Activated CD8-positive, alpha-beta T cell treated with anti-CD3 and anti-CD28 coated beads, Interleukin-2, amount 10 ng/mL, durations not matched to agents 7 days and 5 days (primary cell): ENCODE measurements around the gene PHRF1. TPM values are rescaled to one million over a fixed set of nuclear protein-coding genes. Genes with fewer than 3 reads are reported as not detected.

Source experiments
- ATAC-seq: fragments of 150-1000 bp; cut with Tn5 transposase; one replicate; pipeline ENCODE4 v1.10.0; 2021; ENCODE audit warnings: moderate library complexity
- CTCF ChIA-PET: fragments of 350-600 bp; sonication (Branson Sonifier 250); formaldehyde crosslinking; loops from one replicate; lab custom pipeline; 2021; ENCODE audit warnings: antibody characterized with exemption; lab: Charles Lee
- POLR2A ChIA-PET: fragments of 350-600 bp; sonication (Branson Sonifier 250); formaldehyde crosslinking; loops from one replicate; lab custom pipeline; 2021; ENCODE audit warnings: antibody characterized with exemption; lab: Charles Lee
- DNase-seq: peaks from one replicate; pipeline ENCODE4 v3.0.0-alpha.2; 2020
- H3K27ac Mint-ChIP-seq: one replicate; pipeline ENCODE4 v1.8.0; 2021; ENCODE audit warnings: mild to moderate bottlenecking, mixed read lengths
- H3K27me3 Mint-ChIP-seq: one replicate; pipeline ENCODE4 v1.8.0; 2021; ENCODE audit warnings: low read depth, mixed read lengths
- H3K36me3 Mint-ChIP-seq: one replicate; pipeline ENCODE4 v1.8.0; 2021; ENCODE audit warnings: low read depth, mixed read lengths
- H3K4me1 Mint-ChIP-seq: one replicate; pipeline ENCODE4 v1.8.0; 2021; ENCODE audit warnings: low read depth, mixed read lengths
- H3K4me3 Mint-ChIP-seq: one replicate; pipeline ENCODE4 v1.8.0; 2021; ENCODE audit warnings: mild to moderate bottlenecking, mixed read lengths
- H3K9me3 Mint-ChIP-seq: one replicate; pipeline ENCODE4 v1.8.0; 2022; ENCODE audit warnings: mixed read lengths; ENCODE audit not compliant: insufficient read depth
- microRNA-seq: library from miRNA; unstranded; fragments of <30 nt; microRNA quantifications from one replicate; pipeline ENCODE4 v1.2.0, GENCODE V29; 2022
- total RNA-seq, 2 experiments: library from RNA; stranded (reverse); gene quantifications; one replicate each; pipeline ENCODE4 v1.2.3, GENCODE V29; 2021

PHRF1 gene
- total RNA-seq, 2 experiments from 2014 or later, result 53.7 to 58.1 TPM

DNA sequence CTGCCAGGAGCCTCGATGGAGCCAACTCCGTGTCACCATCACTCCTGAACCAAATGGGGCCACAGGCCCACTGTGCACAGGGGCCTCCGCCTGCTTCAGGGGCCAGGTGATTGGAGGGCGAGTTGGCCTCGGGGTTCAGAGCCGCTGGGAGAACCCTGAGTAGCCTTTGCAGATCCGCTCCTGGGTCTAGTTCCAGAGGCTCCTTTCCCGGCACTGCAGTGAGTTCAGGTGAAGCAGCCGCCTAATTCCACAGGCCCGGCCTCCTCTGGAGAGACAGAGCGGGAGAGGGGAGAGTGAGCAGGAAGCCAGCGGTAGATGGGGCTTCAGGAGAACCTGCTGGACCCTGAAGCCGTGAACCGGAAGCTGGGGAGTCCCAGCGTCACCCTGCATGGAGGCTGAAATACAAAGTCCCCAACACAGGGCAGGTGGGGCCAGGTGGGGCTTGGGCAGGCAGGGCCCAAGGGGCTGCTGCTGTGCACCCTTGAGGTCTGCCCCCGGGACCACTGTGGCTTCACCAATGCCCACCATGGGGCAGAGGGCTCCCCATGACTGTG is 83.3 kb downstream of the PHRF1 start:
- H3K4me1 Mint-ChIP-seq, result peaks cover 5% of the 10 kb centered on the region
- H3K9me3 Mint-ChIP-seq, result no peaks in the 10 kb centered on the region
- no peak for ATAC-seq
- no peak overlapping the region for H3K27ac Mint-ChIP-seq
- ChIA-PET CTCF (no interaction called here), POLR2A (interaction anchor here (0.7 kb wide), 1 partner anchor 329 kb away, joined by 5 read pairs; no protein-coding TSS in a partner anchor)
- no peak for DNase-seq
- no peaks in the 10 kb centered on the region for H3K27me3 Mint-ChIP-seq
- H3K4me3 Mint-ChIP-seq, result no peak overlapping the region
- H3K36me3 Mint-ChIP-seq, result peaks cover 10% of the 10 kb centered on the region

DNA sequence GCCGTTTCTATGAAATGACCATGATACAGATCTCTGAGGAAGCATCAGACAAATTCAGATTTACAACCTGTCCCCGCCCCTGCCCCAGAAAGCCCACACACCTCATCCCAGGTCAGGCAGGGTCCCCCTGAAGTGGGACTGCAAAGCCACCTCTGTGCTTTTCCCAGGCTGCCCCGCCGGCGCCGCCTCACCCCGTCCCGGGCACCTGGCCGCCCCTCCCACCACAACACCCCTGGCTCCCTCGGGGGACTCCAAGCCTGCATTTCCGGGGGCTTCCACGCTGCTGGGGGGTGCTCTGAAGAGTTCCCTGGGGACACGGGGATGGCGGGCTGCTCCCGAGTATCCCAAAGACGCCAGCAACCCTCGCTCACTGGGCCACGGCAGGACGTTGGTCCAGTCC is 84.0 kb downstream of the PHRF1 start:
- H3K4me3 Mint-ChIP-seq, result no peak overlapping the region
- no peak overlapping the region for H3K27ac Mint-ChIP-seq
- POLR2A ChIA-PET, result interaction anchor here (1.0 kb wide), 1 partner anchor 71 kb away, joined by 3 read pairs; no protein-coding TSS in a partner anchor
- H3K27me3 Mint-ChIP-seq, result no peaks in the 10 kb centered on the region
- H3K36me3 Mint-ChIP-seq, result peaks cover 9% of the 10 kb centered on the region
- H3K4me1 Mint-ChIP-seq, result peaks cover 5% of the 10 kb centered on the region
- no peak for DNase-seq
- no peaks in the 10 kb centered on the region for H3K9me3 Mint-ChIP-seq
- ATAC-seq, result no peak
- CTCF ChIA-PET, result no interaction called here

DNA sequence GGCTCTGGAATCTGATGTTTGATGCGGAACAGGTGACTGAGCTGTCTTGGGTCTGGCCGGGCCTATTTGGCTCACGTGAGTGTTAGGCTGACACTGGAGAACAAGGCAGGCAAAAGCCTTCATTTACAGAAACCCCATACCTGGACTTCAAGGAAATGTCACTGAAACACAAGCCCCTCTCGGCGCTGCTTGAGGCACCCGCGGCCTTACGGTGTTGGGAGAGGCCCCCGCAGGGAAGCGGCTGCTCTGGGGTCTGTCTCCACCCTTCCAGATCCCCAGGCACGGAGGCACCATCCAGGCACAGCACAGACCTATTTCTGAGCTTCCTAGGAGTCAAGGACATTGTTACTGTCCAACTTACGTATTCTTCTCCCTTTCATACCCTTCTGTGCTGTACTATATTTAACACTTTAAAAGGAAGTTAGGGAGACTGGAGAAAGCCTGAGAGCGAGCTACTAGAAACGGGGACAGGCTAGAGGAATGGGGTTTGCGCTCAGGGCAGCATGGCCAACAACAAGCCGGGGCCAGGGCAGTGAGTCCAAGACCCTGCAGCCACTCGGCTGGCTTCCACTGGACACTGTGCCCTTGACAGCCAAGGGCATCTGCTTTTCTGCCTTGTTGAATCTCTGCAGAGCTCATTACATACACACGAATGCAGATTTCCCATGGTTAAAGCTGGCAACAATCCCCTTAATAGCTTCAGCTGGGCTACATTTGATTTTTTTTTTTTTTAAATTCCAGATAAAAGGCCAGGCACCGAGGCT is 84.6 kb downstream of the PHRF1 start:
- H3K27me3 Mint-ChIP-seq, result no peaks in the 10 kb centered on the region
- H3K36me3 Mint-ChIP-seq, result peaks cover 10% of the 10 kb centered on the region
- ChIA-PET CTCF (interaction anchor here (1.1 kb wide), 1 partner anchor 62 kb away, joined by 3 read pairs; no protein-coding TSS in a partner anchor), POLR2A (interaction anchor here (1.0 kb wide), 1 partner anchor 72 kb away, joined by 3 read pairs; no protein-coding TSS in a partner anchor)
- peaks cover 5% of the 10 kb centered on the region for H3K4me1 Mint-ChIP-seq
- DNase-seq, result no peak
- H3K4me3 Mint-ChIP-seq, result no peak overlapping the region
- H3K27ac Mint-ChIP-seq, result no peak overlapping the region
- no peaks in the 10 kb centered on the region for H3K9me3 Mint-ChIP-seq
- ATAC-seq, result no peak

Small RNAs within 50 kb of the gene (microRNA-seq; reads per million reads assigned to microRNA genes)
- 1,989 reads per million, percentile 86 among the genes with 10 or more reads in this experiment for gene MIR210

Other genes starting within 250 kb of the PHRF1 start
- under 1 TPM; 0.26 to 0.52 TPM for gene B4GALNT4, start 207.0 kb upstream of the PHRF1 start, total RNA-seq
- under 1 TPM in 1 of 2 experiments, not detected in 1; 0.13 TPM for gene PKP3, start 182.3 kb upstream of the PHRF1 start, total RNA-seq
- gene SIGIRR, start 161.5 kb upstream of the PHRF1 start, total RNA-seq, result 100 to 1,000 TPM; 160 to 168 TPM
- 10 to 100 TPM; 72.6 to 78.9 TPM for gene ANO9, start 134.5 kb upstream of the PHRF1 start, total RNA-seq
- 10 to 100 TPM; 24.6 to 26.1 TPM for gene PTDSS2, start 126.2 kb upstream of the PHRF1 start, total RNA-seq
- 100 to 1,000 TPM; 104 to 105 TPM for gene RNH1, start 69.2 kb upstream of the PHRF1 start, total RNA-seq
- gene HRAS, start 40.9 kb upstream of the PHRF1 start, total RNA-seq, result 10 to 100 TPM; 58.7 to 68.9 TPM
- 1 to 10 TPM; 1.9 to 2.2 TPM for gene LRRC56, start 38.9 kb upstream of the PHRF1 start, total RNA-seq
- gene LMNTD2, start 15.7 kb upstream of the PHRF1 start, total RNA-seq, result under 1 TPM; 0.34 to 0.81 TPM
- 10 to 100 TPM; 32.2 to 36.1 TPM for gene RASSF7, start 15.5 kb upstream of the PHRF1 start, total RNA-seq
- 100 to 1,000 TPM; 120 to 136 TPM for gene IRF7, start 39.5 kb downstream of the PHRF1 start, total RNA-seq
- gene CDHR5, start 48.5 kb downstream of the PHRF1 start, total RNA-seq, result not detected
- gene SCT, start 50.7 kb downstream of the PHRF1 start, total RNA-seq, result not detected
- under 1 TPM; 0.42 to 0.76 TPM for gene DRD4, start 60.8 kb downstream of the PHRF1 start, total RNA-seq
- 10 to 100 TPM; 34.1 to 36.7 TPM for gene DEAF1, start 118.8 kb downstream of the PHRF1 start, total RNA-seq
- gene TMEM80, start 119.3 kb downstream of the PHRF1 start, total RNA-seq, result 10 to 100 TPM; 27.1 to 29.8 TPM
- 10 to 100 TPM; 13.9 to 15.0 TPM for gene EPS8L2, start 129.8 kb downstream of the PHRF1 start, total RNA-seq
- gene TALDO1, start 171.0 kb downstream of the PHRF1 start, total RNA-seq, result 100 to 1,000 TPM; 278 to 289 TPM
- 10 to 100 TPM; 52.1 to 63.2 TPM for gene GATD1, start 201.0 kb downstream of the PHRF1 start, total RNA-seq
- 1 to 10 TPM in 1 of 2 experiments, under 1 TPM in 1; 0.61 to 1.9 TPM for gene CEND1, start 213.6 kb downstream of the PHRF1 start, total RNA-seq
- 10 to 100 TPM; 51.2 to 56.4 TPM for gene SLC25A22, start 221.8 kb downstream of the PHRF1 start, total RNA-seq
- gene PIDD1, start 228.8 kb downstream of the PHRF1 start, total RNA-seq, result 10 to 100 TPM; 59.3 to 60.5 TPM
- 1,000 to 10,000 TPM; 2,268 to 2,338 TPM for gene RPLP2, start 233.5 kb downstream of the PHRF1 start, total RNA-seq
- gene PNPLA2, start 242.4 kb downstream of the PHRF1 start, total RNA-seq, result 10 to 100 TPM; 67.3 to 76.6 TPM